SK-N-SH (cell line): ENCODE data around the gene PUSL1. TPM values are rescaled to one million over a fixed set of nuclear protein-coding genes. Genes with fewer than 3 reads are reported as not detected.

Experiments
- CTCF ChIA-PET: fragments of 300-600, 350-600 bp; formaldehyde crosslinking; extraction: SDS; loops from one replicate; lab custom pipeline; 2021; lab: Yijun Ruan, JAX
- POLR2A ChIA-PET: fragments of 350-600 bp; sonication (Branson Sonifier 250); formaldehyde crosslinking; extraction: SDS; loops from one replicate; lab custom pipeline; 2020; ENCODE audit warnings: antibody characterized with exemption, inconsistent platforms; lab: Yijun Ruan, JAX
- DNase-seq: peaks from one replicate; pipeline ENCODE4 v3.0.0; 2012
- H2AFZ ChIP-seq: fragments of 200-600 bp; sonication (generic); 2 replicates; pipeline ENCODE4 v1.8.1; 2016; ENCODE audit warnings: antibody characterized with exemption, mild to moderate bottlenecking, low read depth
- H3F3A ChIP-seq: fragments of 200-600 bp; sonication (generic); replicated peaks from 2 replicates; pipeline ENCODE3; 2016; ENCODE audit warnings: antibody characterized with exemption, mild to moderate bottlenecking; ENCODE audit not compliant: insufficient read depth
- H3K27ac ChIP-seq, 2 experiments: fragments of 200-500 bp in 1 of 2; fragments of 200-600 bp in 1 of 2; sonication (Bioruptor generic) in 1 of 2; sonication (generic), shearing (Covaris generic) in 1 of 2; 2 replicates each; pipeline versions ENCODE4 v1.5.1 to v1.6.1; 2014 to 2016; ENCODE audit warnings: low read depth in 2 of 2, inconsistent platforms in 1 of 2, low read length in 1 of 2, mild to moderate bottlenecking in 1 of 2, mixed read lengths in 1 of 2
- H3K27me3 ChIP-seq: fragments of 200-600 bp; sonication (generic), shearing (Covaris generic); 2 replicates; pipeline ENCODE4 v1.6.1; 2016; ENCODE audit warnings: mixed run types; ENCODE audit not compliant: insufficient read depth
- H3K36me3 ChIP-seq, 2 experiments: fragments of 200-500 bp in 1 of 2; fragments of 200-600 bp in 1 of 2; sonication (Bioruptor generic) in 1 of 2; sonication (generic) in 1 of 2; replicated peaks in 1 of 2; 2 replicates each; pipeline versions ENCODE3 to v1.5.1; 2014 to 2016; ENCODE audit warnings: low read length in 1 of 2, mild to moderate bottlenecking in 1 of 2; ENCODE audit not compliant: insufficient read depth in 2 of 2, control insufficient read depth in 1 of 2
- H3K4me1 ChIP-seq, 2 experiments: fragments of 200-500 bp in 1 of 2; fragments of 200-600 bp in 1 of 2; sonication (Bioruptor generic) in 1 of 2; sonication (generic), shearing (Covaris generic) in 1 of 2; 2 replicates each; pipeline versions ENCODE4 v1.5.1 to v1.6.1; 2014 to 2016; ENCODE audit warnings: low read depth in 1 of 2, low read length in 1 of 2, mixed run types in 1 of 2; ENCODE audit not compliant: insufficient read depth in 2 of 2, control insufficient read depth in 1 of 2
- H3K4me2 ChIP-seq: fragments of 200-600 bp; sonication (generic), shearing (Covaris generic); 2 replicates; pipeline ENCODE4 v1.6.1; 2017; ENCODE audit warnings: mixed run types
- H3K4me3 ChIP-seq, 2 experiments: fragments of 200-500 bp in 1 of 2; fragments of 200-600 bp in 1 of 2; sonication (Bioruptor generic) in 1 of 2; sonication (generic), shearing (Covaris generic) in 1 of 2; 2 replicates each; pipeline versions ENCODE4 v1.5.1 to v1.8.1; 2014 to 2016; ENCODE audit warnings: low read depth in 2 of 2, inconsistent platforms in 1 of 2, low read length in 1 of 2, mild to moderate bottlenecking in 1 of 2, mixed read lengths in 1 of 2, moderate library complexity in 1 of 2
- H3K79me2 ChIP-seq: fragments of 200-600 bp; sonication (generic); 2 replicates; pipeline ENCODE4 v1.8.1; 2017; ENCODE audit warnings: mild to moderate bottlenecking; ENCODE audit not compliant: insufficient read depth
- H3K9ac ChIP-seq: fragments of 200-600 bp; sonication (generic); 2 replicates; pipeline ENCODE4 v1.6.1; 2017; ENCODE audit warnings: mixed run types
- H3K9me2 ChIP-seq: fragments of 200-600 bp; sonication (generic); 2 replicates; pipeline ENCODE4 v1.6.1; 2017; ENCODE audit warnings: mixed run types
- H3K9me3 ChIP-seq: fragments of 200-600 bp; sonication (generic); 2 replicates; pipeline ENCODE4 v1.6.1; 2017; ENCODE audit warnings: mixed run types, mild to moderate bottlenecking, moderate library complexity
- H4K20me1 ChIP-seq: fragments of 200-600 bp; sonication (generic); 2 replicates; pipeline ENCODE4 v1.6.1; 2017; ENCODE audit warnings: mild to moderate bottlenecking, mixed run types; ENCODE audit not compliant: insufficient read depth
- CHD2 ChIP-seq: fragments of 150-350 bp; IDR thresholded peaks from 2 replicates; pipeline ENCODE4 v1.6.1; 2018; ENCODE audit warnings: low read length; ENCODE audit not compliant: partially characterized antibody
- FOSL2 ChIP-seq: IDR thresholded peaks from 2 replicates; pipeline ENCODE4 v1.4.0; 2012; ENCODE audit warnings: low read depth, mild to moderate bottlenecking, moderate library complexity, borderline replicate concordance
- FOXJ3 ChIP-seq: sonication (generic); formaldehyde crosslinking; IDR thresholded peaks from 2 replicates; pipeline ENCODE4 v1.5.1; 2020; ENCODE audit warnings: mild to moderate bottlenecking, missing genetic modification reagents
- FOXM1 ChIP-seq: IDR thresholded peaks from 2 replicates; pipeline ENCODE4 v1.4.0; 2012; ENCODE audit warnings: low read depth, mild to moderate bottlenecking
- GATA2 ChIP-seq: sonication (generic); formaldehyde crosslinking; IDR thresholded peaks from 2 replicates; pipeline ENCODE4 v1.5.0; 2020; ENCODE audit warnings: mild to moderate bottlenecking, missing genetic modification reagents
- MXI1 ChIP-seq: IDR thresholded peaks from 2 replicates; pipeline ENCODE4 v1.6.1; 2012; ENCODE audit warnings: mild to moderate bottlenecking, low read depth, low read length, improper control_type of control experiment
- NRF1 ChIP-seq: IDR thresholded peaks from 2 replicates; pipeline ENCODE4 v1.6.1; 2012; ENCODE audit warnings: low read depth, mild to moderate bottlenecking, low read length
- RCOR1 ChIP-seq: fragments of 150-350 bp; IDR thresholded peaks from 2 replicates; pipeline ENCODE4 v1.6.1; 2017; ENCODE audit warnings: antibody characterized with exemption, low read length
- RXRA ChIP-seq: IDR thresholded peaks from 2 replicates; pipeline ENCODE4 v1.4.0; 2012; ENCODE audit warnings: low read depth, mild to moderate bottlenecking, borderline replicate concordance
- TAF1 ChIP-seq: IDR thresholded peaks from 2 replicates; pipeline ENCODE4 v1.6.1; 2012; ENCODE audit warnings: low read depth, mild to moderate bottlenecking, low read length, moderate library complexity, borderline replicate concordance
- TCF12 ChIP-seq: IDR thresholded peaks from 2 replicates; pipeline ENCODE4 v1.4.0; 2012
- TEAD4 ChIP-seq: IDR thresholded peaks from 2 replicates; pipeline ENCODE4 v1.4.0; 2012; ENCODE audit warnings: mild to moderate bottlenecking, borderline replicate concordance; ENCODE audit not compliant: insufficient read depth
- WGBS: methylation state at CpG from one replicate; pipeline ENCODE4 v1.1.6; 2017; ENCODE audit warnings: low lambda C conversion rate; 5-methylcytosine and 5-hydroxymethylcytosine counted together
- polyA plus RNA-seq, 3 experiments: library from polyadenylated mRNA; depleted of rRNA; stranded (reverse); fragments of >200 nt; gene quantifications; 2 replicates each; pipeline ENCODE4 v1.2.3, GENCODE V29; 2012
- TF ChIP-seq, protein P1 (sequence below): IDR thresholded peaks from 2 replicates; pipeline ENCODE4; 2012

PUSL1 gene
- polyA plus RNA-seq, 1 of the 3 experiments (the other 2 are of a cell fraction) = 19.0 TPM

DNA sequence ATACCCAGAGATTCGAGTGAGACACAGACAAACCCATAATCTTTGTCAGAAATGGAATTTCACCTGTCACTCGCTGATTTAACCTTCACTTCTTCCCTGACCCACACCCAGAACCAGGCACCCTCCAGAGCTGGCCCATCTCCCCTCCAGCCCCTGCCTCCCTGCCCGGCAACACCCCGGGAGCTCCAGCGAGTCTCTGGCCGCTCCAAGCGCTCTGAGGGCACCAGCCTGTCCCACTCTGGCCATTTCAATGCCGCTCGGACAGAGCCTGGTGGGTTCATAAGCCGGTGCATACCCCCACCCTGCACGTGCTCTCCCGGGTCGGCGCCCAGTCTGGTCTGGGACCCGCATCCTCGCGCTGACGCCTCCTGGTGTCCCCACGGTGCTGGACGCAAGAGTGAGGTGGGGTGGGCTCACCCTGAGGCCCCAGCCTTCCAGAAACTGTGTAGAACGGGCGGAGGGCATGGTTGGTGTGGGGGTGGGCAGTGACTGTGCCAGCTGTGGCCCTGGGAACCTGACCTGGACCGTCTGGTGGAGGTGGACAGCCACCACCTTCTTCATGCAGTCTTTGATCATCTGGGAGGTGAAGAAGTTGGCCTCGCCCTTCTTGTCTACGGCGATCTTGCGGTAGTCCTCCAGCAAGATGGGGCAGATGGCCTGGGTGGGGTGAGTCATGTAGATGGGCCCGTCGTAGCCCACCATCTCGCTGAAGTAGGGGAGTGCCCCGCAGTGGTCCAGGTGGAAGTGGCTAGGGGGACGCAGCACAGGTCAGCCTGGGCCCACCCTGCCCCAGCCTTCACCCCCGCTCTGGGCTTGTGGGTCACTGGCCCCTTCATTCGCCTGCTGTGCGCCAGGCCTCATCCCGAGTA, 10.6 kb downstream of the PUSL1 start:
- POLR2A ChIA-PET = no interaction called here
- WGBS = 89% methylated on average over 20 of the region's 36 CpGs

DNA sequence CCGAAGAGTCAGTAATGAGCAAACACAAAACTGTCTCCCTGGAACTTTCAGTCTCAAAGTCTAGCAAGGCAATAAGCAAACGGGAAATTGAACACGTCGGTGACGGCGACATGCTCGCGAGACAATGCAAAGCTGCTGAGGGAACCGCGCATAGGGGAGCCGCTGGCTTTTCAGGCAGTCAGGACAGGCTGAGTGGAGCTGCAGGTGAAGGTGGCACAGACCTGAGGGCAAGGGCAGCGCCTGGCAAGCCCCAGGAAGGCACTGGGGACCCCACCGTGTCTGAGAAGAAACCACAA, 11.2 kb downstream of the PUSL1 start:
- no peak overlapping the region for H3K9ac ChIP-seq
- CTCF ChIA-PET = interaction anchor here (1.3 to 1.8 kb wide), 2 partner anchors 8 to 28 kb away, joined by 3 to 5 read pairs; no protein-coding TSS in a partner anchor
- peaks cover 4 to 13% of the 10 kb centered on the region in 2 experiments; a peak in 2 of 4 replicates for H3K4me1 ChIP-seq

More for the DNA sequence above, 10.6 kb downstream of the PUSL1 start:
- H2AFZ ChIP-seq = no peak overlapping the region
- CTCF ChIA-PET = interaction anchor here (1.0 to 1.3 kb wide), 2 partner anchors 7 to 9 kb away, joined by 3 read pairs; no protein-coding TSS in a partner anchor
- H3K9me3 ChIP-seq = no peaks in the 10 kb centered on the region
- H3K4me1 ChIP-seq = peaks cover 4 to 13% of the 10 kb centered on the region in 2 experiments; a peak in 2 of 4 replicates
- peak overlapping the region; percentile 10; the same call in 1 of the 2 replicates for H3K9ac ChIP-seq
- peaks cover 55% of the 10 kb centered on the region for H4K20me1 ChIP-seq
- DNase-seq = no peak
- H3K27me3 ChIP-seq = no peaks in the 10 kb centered on the region
- peaks cover 12 to 44% of the 10 kb centered on the region in 2 experiments for H3K36me3 ChIP-seq
- peak overlapping the region; percentile 44; the same call in 1 of the 2 replicates for H3K4me2 ChIP-seq
- peak overlapping the region in 1 of 2 experiments; percentile 86; a peak in 2 of 4 replicates for H3K27ac ChIP-seq
- H3K9me2 ChIP-seq = no peaks in the 10 kb centered on the region
- H3K79me2 ChIP-seq = peaks cover 77% of the 10 kb centered on the region
- TF ChIP-seq TAF1 (no peak), FOXJ3 (CRISPR knock-in tag) (no peak), CHD2 (no peak), FOXM1 (no peak), RXRA (no peak), RCOR1 (no peak), MXI1 (no peak), NRF1 (no peak), TEAD4 (no peak)
- TF ChIP-seq, protein P1, sequence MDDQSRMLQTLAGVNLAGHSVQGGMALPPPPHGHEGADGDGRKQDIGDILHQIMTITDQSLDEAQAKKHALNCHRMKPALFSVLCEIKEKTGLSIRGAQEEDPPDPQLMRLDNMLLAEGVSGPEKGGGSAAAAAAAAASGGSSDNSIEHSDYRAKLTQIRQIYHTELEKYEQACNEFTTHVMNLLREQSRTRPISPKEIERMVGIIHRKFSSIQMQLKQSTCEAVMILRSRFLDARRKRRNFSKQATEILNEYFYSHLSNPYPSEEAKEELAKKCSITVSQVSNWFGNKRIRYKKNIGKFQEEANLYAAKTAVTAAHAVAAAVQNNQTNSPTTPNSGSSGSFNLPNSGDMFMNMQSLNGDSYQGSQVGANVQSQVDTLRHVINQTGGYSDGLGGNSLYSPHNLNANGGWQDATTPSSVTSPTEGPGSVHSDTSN = no peak
- TF ChIP-seq, all 33 proteins: peak for 0
- H3K4me3 ChIP-seq = no peak overlapping the region
- peaks cover 14% of the 10 kb centered on the region for H3F3A ChIP-seq

More for the DNA sequence above, 11.2 kb downstream of the PUSL1 start:
- TF ChIP-seq GATA2 (CRISPR knock-in tag) (no peak), TCF12 (no peak), FOSL2 (no peak)
- TF ChIP-seq, protein P1 = no peak
- POLR2A ChIA-PET = no interaction called here
- Histone ChIP-seq H3K36me3 (peaks cover 12 to 38% of the 10 kb centered on the region in 2 experiments), H3K9me3 (no peaks in the 10 kb centered on the region), H3K4me3 (no peak overlapping the region), H3K27me3 (no peaks in the 10 kb centered on the region), H3K27ac (no peak overlapping the region), H2AFZ (no peak overlapping the region), H3K9me2 (no peaks in the 10 kb centered on the region), H4K20me1 (peaks cover 55% of the 10 kb centered on the region), H3F3A (peaks cover 14% of the 10 kb centered on the region), H3K4me2 (no peak overlapping the region), H3K79me2 (peaks cover 81% of the 10 kb centered on the region)
- DNase-seq = no peak
- 96% methylated on average over 12 of the region's 13 CpGs for WGBS
